ENCODE results near the gene CDYL2. TPM values are rescaled to one million over a fixed set of nuclear protein-coding genes. Genes with fewer than 3 reads are reported as not detected.

Gene CDYL2
- total RNA-seq, 1 donor from 2014 or later, result 19.9 TPM

GRCh38 chr16:80628254-80628653, 176.1 kb downstream of the CDYL2 start:
- Mint-ChIP-seq H3K9me3 (ENCODE audit: low read depth) (peaks cover 17% of the 10 kb centered on the region), H3K4me3 (ENCODE audit: low read depth) (no peak overlapping the region), H3K27ac (no peak overlapping the region), H3K36me3 (ENCODE audit: insufficient read depth) (peaks cover 26% of the 10 kb centered on the region), H3K27me3 (no peaks in the 10 kb centered on the region), H3K4me1 (ENCODE audit: low read depth) (peaks cover 3% of the 10 kb centered on the region)
- TF ChIP-seq CTCF (IDR thresholded peaks at IDR 0.05; ENCODE audit: unreplicated experiment), result no peak
- no peak for DNase-seq (ENCODE audit: low spot score, unreplicated experiment)

GRCh38 chr16:80627108-80627507, 177.3 kb downstream of the CDYL2 start:
- peaks cover 25% of the 10 kb centered on the region for H3K36me3 Mint-ChIP-seq (ENCODE audit: insufficient read depth)
- DNase-seq (ENCODE audit: low spot score, unreplicated experiment), result no peak

GRCh38 chr16:80623376-80623775, 181.0 kb downstream of the CDYL2 start:
- peaks cover 13% of the 10 kb centered on the region for H3K9me3 Mint-ChIP-seq (ENCODE audit: low read depth)
- H3K4me3 Mint-ChIP-seq (ENCODE audit: low read depth), result no peak overlapping the region
- H3K27ac Mint-ChIP-seq, result no peak overlapping the region
- peaks cover 24% of the 10 kb centered on the region for H3K36me3 Mint-ChIP-seq (ENCODE audit: insufficient read depth)
- H3K4me1 Mint-ChIP-seq (ENCODE audit: low read depth), result no peaks in the 10 kb centered on the region
- no peak for DNase-seq (ENCODE audit: low spot score, unreplicated experiment)
- TF ChIP-seq CTCF (IDR thresholded peaks at IDR 0.05; ENCODE audit: unreplicated experiment), result no peak
- H3K27me3 Mint-ChIP-seq, result no peaks in the 10 kb centered on the region

More at GRCh38 chr16:80627108-80627507, 177.3 kb downstream of the CDYL2 start:
- no peaks in the 10 kb centered on the region for H3K27me3 Mint-ChIP-seq
- H3K27ac Mint-ChIP-seq, result no peak overlapping the region
- peaks cover 17% of the 10 kb centered on the region for H3K9me3 Mint-ChIP-seq (ENCODE audit: low read depth)
- no peak overlapping the region for H3K4me3 Mint-ChIP-seq (ENCODE audit: low read depth)
- peaks cover 3% of the 10 kb centered on the region for H3K4me1 Mint-ChIP-seq (ENCODE audit: low read depth)
- TF ChIP-seq CTCF (IDR thresholded peaks at IDR 0.05; ENCODE audit: unreplicated experiment), result no peak

- Mint-ChIP-seq H3K4me1 (ENCODE audit: low read depth) (no peaks in the 10 kb centered on the region), H3K27me3 (peaks cover 2% of the 10 kb centered on the region), H3K36me3 (ENCODE audit: insufficient read depth) (peaks cover 19% of the 10 kb centered on the region), H3K27ac (no peak overlapping the region), H3K9me3 (ENCODE audit: low read depth) (peaks cover 10% of the 10 kb centered on the region), H3K4me3 (ENCODE audit: low read depth) (no peak overlapping the region)
- no peak for DNase-seq (ENCODE audit: low spot score, unreplicated experiment)
- no peak for TF ChIP-seq CTCF (IDR thresholded peaks at IDR 0.05; ENCODE audit: unreplicated experiment)
Observed at GRCh38 chr16:80622007-80622406, 182.4 kb downstream of the CDYL2 start.

GRCh38 chr16:80620736-80621605, 183.4 kb downstream of the CDYL2 start:
- Mint-ChIP-seq H3K27me3 (peaks cover 2% of the 10 kb centered on the region), H3K36me3 (ENCODE audit: insufficient read depth) (peaks cover 17% of the 10 kb centered on the region), H3K9me3 (ENCODE audit: low read depth) (peaks cover 10% of the 10 kb centered on the region), H3K27ac (no peak overlapping the region), H3K4me1 (ENCODE audit: low read depth) (no peaks in the 10 kb centered on the region), H3K4me3 (ENCODE audit: low read depth) (no peak overlapping the region)
- no peak for TF ChIP-seq CTCF (IDR thresholded peaks at IDR 0.05; ENCODE audit: unreplicated experiment)
- no peak for DNase-seq (ENCODE audit: low spot score, unreplicated experiment)
